HG03039 (cell line): ENCODE data around the gene MYLK3.
"Not testable (repeated sequence)": the region's sequence is repeated elsewhere in the genome, so short reads cannot be mapped to it uniquely, and the experiment has no call there.

ENCODE experiments used
- ATAC-seq: cut with Tn5 transposase; IDR thresholded peaks from one replicate; pipeline ENCODE4 v1.9.1; 2021; ENCODE audit warnings: mild to moderate bottlenecking, moderate library complexity; ENCODE audit not compliant: unreplicated experiment

The MYLK3 gene

DNA sequence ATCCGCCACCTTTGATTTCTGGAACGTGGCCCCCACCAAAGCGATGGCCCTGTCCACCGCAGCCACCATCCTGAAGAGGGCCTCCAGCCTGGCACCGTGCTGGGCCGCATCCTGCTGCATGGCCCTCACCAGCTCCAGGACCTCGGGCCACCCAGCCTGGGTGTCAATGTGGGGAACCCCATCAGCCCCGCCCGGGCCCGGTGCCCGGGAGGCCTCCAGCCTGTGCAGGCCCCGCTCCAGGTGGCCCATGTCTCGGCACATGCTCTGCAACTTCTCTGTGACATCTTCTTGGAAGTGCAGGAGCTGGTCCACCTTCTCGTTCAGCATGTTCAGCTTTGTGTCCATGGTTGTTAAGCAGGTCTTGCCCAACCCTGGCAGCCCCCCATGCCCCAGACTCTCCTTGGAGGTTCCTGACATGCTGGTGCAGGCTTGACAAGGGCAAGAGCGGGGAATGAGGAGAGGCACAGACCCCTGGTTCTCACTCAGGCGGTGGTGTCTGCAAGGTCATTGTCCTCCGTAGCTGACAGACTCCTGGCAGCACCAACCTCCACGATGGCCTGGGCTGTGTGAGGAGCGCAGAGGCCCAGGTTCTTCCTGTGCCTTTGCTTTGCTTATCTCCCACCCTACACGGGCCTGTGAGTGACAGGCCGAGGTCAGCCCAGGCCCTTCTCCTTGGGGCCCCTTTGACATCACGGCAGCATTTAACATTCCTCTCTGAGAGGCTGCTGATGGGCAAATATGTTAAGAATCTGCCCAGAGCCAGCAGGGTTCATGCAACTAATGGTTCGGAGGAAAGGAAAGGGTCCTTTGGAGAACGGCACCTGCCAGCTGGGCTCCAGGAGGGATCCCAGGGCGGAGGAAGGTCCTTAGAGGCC is at the start of gene MYLK3:
Gene MYLK3 (minus strand): TSS at position 568 of the 875 bp plus-strand sequence. CDS start 151 bp downstream, at position 417.
- no peak for ATAC-seq

DNA sequence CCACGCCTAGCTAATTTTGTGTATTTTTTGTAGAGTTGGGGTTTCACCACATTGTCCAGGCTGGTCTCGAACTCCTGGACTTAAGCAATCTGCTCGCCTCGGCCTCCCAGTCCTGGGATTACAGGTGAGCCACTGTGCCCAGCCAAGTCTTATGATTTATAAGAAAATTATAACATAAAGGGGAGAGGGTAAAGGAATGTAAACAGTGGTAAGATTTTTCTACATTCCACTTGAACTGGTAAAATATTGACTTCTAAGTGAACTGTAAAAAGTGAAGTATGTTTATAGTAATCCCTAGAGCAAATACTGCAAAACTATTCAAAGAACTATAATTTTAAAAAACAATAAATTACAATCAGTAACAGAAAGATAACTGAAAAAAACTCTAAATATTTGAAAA is 49.4 kb upstream of the MYLK3 start:
- no peak for ATAC-seq

DNA sequence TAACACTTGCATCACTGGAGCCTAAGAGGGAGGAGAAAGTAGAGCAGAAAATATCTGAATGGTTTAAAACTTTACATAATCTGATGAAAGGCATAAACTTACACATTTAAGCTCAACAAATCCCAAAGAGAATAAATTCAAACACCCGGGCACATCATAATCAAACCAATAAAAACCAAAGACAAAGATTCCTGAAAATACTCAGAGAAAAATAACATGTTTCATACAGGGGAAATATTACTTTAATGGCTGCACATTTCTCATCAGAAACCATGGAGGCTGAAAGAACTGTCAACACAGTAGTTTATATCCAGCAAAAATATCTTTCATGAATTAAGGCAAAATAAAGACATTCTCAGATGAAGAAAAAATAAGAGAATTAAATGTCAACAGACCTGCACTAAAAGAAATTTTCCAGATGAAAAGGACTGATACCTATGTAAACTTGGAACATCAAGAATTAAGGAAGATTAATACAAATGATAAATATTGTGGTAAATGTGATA is 48.7 kb upstream of the MYLK3 start:
- ATAC-seq: no peak

DNA sequence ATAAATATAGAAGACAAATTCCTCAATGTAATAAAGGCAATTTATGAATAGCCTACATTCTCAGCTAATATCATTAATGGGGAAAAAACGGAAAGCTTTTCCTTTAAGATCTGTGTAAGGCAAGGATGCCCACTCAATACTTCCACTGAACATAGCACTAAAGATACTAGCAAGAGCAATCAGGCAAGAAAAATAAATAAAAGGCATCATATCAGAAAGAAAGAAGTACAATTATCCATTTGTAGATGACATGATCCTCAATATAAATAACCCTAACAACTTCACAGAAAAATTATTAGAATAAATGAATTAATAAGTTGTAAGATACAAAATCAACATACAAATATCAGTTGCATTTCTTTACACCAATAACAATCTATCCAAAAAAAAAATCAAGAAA is 45.7 kb upstream of the MYLK3 start:
- ATAC-seq: no peak

DNA sequence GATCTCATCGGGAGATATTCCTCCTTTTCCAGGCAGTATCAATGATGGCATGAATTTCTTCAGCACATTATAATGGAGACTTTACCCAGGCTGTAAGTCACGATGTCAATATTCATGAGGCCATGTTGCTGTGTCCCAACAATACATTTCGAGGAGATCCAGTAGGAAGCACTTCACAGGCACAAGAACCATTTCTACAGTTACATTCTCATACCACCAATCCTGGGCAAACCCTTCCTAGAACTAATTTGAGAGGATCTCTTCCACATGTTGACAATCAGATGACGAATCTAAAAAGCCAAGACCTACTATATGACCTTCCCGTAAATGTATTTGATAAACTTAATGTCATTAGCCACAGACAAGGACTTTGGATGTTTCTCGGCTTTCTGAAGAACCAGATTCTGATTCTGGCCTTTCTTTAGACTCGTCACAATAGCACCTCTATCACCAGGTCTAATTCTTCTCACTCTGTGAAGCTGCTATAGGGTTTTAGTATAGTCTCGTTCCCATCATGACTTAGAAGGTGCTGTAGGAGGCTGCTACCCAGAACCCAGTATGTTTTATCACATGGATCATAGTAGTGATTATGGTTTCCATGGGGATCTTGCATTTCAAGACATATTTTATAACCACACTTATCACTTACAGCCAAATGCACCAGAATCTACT is 42.6 kb upstream of the MYLK3 start:
- ATAC-seq: no peak

DNA sequence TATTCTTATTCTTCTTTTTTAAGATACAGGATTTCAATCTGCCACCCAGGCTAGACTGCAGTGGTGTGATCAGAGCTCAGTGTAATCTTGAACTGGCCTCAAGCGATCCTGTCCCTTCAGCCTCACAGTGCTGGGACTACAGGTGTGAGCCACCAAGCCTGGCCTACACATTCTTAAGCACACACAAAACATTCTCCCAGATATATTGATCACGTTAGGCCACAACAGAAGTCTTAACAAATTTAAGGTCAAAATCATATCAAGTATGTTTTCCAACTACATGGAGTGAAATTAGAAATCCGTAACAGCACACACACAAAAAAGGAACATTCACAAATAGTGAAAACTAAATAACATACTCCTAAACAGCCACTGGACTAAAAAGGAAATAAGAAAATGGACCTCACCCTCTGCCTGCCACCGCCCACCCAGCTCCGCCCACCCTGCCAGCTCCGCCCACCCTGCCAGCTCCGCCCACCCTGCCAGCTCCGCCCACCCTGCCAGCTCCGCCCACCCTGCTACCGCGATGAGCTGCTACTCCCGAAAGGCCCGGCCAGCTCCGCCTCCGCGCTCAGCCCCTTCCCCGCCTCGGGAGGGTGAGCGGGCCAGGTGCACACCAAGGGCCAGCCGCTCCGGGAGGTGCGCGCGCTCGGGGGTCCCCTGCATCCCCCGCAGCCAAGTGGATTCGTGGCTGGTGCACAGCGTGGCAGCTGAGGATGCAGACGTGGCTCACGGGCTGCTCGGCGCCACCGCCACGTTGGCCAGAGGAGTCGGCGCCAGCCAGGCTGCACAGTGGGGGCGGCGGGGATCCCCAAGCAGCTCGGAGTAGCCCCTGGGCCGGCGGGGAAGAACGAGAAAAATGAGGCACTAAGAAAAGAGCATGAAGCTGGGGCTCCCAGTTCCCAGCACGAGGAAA is 41.6 kb upstream of the MYLK3 start:
- ATAC-seq: peak; percentile 86

DNA sequence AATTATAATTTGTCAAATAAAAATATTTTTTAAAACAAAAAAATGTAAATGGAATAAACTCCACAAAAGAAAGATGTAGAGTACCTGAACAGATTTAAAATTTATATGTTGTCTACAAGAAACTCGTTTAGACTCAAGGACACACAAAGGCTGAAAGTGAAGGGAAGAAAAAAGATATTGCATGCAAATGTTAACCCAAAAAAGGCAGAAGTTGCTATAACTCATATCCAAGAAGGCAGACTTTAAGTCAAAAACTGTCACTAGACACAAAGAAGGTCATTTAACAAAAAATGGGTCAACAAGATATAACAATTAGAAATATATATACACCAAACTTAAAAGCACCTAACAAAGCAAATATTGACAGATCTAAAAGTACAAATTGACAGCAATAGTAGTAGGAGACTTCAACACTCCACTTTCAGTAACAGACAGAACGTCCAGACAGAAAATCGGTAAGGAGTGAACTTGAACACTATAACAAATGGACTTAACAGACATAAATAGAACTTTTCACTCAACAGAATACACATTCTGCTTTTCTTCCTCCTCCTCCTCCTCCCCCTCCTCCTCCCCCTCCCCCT is 40.8 kb upstream of the MYLK3 start:
- ATAC-seq: no peak

DNA sequence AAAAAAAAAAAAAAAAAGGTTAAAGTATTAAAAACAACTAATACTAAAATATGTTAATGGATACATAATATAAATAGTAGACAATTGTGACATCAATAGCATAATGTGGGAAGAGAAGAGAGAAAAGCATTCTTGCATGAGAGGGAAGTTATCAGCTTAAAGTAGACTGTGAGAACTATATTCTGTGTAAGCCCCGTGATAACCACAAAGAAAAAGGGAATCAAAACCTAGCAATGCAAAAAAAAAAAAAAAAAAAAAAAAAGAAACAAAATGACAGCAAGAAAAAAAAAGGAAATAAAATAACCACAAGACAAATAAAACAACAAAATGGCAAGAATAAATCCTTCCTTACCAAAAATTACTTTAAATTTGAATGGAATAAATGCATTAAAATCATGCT is 39.8 kb upstream of the MYLK3 start:
- no peak for ATAC-seq

DNA sequence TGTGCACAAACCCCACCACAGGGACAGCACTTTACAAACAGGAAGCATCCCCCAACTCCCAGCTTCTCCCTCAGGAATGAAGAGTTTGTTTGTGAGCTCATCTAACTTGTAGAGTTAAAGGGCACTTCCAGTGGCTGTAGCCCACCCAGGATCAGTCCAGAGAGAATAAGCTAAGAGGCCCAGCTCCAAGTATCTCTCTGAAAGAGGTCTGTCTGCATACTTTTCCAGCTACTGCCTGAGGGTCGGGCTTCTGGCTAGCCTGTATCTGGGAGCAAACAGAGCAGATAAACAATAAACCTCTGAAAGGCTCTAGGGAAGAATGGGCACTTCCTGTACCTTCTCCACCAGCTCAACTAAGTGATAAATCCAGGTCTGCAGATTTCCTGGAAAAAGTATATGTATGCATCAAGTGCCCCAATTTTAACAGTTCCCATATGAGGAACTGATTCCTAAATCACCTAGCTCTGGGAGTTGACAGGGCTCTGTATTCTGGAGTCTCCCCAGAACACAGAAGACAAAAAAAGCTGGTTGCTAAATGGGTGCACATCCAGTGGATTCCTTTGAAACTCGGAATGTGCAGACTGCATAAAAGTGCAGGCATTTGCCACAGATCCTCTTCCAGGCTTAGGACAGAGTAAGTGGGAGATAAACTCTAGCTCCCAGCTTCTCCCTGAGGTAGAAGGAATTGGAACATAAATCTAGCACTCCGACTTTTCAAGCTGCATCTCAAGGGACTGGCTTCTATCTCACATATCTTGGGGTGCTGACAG is 37.1 kb upstream of the MYLK3 start:
- no peak for ATAC-seq

DNA sequence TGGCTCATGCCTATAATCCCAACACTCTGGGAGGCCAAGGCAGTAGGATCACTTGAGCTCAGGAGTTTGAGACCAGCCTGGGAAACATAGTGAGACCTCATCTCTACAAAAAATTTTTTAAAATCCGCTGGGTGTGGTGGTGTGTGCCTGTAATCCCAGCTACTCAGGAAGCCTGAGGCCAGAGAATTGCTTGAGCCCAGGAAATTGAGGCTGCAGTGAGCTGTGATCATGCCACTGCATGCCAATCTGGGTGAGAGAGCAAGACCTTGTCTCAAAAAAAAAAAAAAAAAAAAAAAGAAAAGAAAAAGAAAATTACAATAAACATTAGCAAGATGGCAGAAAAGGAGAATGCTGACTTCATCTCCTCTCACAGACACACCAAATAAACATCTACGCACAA is 36.4 kb upstream of the MYLK3 start:
- ATAC-seq: not testable (repeated sequence)

DNA sequence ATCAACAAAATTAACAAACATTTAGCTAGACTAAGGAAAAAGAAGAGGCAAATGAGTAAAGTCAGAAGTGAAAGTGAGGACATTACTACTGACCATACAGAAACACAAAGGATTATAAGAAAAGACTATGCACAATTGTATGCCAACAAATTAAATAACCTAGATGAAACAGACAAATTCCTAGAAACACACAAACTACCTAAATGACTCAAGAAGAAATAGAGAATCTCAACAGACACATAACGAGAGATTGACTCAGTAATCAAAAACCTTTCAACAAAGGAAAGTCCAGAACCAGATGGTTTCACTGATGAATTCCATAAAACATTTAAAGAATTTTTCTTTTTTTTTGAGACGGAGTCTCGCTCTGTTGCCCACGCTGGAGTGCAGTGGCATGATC is 35.7 kb upstream of the MYLK3 start:
- ATAC-seq: no peak

DNA sequence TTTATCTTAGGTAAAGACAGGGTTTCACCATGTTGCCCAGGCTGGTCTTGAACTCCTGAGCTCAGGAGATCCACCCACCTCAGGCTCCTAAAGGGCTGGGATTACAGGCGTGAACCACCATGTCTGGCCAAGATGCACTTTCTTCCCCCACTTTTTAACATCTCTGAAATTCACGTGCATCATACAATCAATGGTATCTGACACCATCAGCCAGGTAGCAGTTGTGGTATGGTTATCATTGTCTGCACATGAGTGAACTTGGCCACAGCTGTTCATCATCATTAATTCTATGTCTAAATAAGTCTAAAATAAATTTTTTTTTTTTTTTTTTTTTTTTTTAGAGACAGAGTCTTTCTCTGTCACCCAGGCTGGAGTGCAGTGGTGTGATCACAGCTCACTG is 34.2 kb upstream of the MYLK3 start:
- no peak for ATAC-seq

DNA sequence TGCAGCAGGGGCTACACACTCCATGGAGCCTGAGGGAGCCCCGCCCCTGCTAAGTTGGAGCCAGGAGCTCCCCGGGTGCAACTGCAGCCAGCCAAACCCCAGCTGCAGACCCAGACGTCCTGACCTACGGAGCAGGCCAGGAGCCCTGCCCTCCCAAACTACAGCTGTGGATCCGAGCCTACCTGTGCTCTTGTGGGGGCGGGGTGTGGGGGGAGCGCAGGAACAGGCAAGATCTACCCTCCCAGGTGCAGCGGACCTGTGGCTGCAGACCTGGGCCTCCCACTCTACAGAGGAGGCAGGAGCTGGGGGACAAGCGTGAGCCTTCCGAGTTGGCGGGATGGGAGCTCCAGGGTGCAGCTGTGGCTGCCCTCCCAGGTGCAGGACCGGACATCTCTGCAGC is 29.7 kb upstream of the MYLK3 start:
- no peak for ATAC-seq

DNA sequence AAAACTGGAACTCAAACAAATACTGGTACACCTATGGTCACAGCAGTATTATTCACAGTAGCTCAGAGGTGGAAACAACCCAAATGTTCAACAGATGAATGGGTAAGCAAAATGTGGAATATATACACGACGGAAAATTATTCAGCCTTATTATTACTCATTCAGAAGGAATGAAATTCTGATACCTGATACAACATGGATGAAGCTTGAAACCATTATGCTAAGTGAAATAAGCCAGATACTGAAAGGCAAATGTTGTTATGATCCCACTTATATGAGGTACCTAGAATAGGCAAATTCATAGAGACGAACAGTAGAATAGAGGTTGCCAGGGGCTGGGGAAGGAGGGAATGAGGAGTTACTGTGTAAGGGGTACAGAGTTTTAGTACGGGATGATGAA is 27.1 kb upstream of the MYLK3 start:
- ATAC-seq: no peak

DNA sequence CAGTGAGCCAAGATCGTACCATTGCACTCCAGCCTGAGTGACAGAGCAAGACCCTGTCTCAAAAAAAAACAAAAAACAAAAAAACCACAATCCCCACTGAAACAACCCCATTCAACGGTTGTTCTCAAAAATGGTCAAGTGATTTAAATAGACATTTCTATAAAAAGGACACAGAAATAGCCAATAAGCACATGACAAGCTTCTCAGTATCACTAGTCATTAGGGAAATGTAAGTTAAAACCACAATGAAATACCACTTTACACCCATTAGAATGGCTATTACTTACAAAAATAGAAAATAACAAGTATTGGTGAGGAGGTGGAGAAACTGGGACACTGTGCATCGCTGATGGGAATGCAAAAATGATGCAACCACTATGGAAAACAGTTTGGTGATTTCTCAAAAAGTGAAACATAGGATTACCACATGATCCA is 26.6 kb upstream of the MYLK3 start:
- ATAC-seq: peak; percentile 63

DNA sequence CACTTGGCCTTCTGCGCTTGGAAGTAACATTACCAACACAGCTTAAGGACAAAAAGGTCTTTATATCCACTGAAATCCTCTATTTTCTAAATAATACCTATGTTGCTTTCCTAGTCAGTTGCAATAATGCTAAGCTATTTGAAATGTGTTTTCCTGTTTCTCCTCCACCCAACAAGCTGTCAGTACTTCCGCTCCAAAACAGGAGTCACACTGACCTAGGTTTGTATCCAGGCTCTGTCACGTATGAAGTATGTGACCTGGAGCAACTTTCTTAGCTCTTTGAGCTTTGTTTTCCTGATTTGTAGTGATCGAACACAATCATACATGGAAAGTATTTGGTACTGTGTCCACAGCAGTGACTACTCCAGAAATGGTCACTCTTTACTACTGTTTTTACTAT is 24.3 kb upstream of the MYLK3 start:
- ATAC-seq: no peak

DNA sequence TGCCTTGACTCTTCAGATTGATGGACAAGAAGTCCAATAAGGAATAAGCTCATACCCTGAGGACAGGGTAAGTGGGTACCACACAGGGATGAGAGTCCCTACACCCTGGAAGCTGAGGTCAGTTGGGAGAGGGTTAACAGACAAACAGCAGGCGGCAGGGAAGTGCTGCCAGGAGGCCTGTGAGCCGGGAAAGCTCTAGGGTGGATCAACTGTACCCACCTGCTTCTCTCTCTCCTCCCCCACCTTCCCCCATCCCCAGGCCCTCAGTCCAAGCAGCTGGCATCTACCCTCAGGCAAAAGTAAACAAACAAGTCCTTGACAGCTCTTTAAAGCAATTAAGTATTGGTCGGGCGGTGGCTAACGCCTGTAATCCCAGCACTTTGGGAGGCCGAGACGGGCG is 20.7 kb upstream of the MYLK3 start:
- no peak for ATAC-seq

DNA sequence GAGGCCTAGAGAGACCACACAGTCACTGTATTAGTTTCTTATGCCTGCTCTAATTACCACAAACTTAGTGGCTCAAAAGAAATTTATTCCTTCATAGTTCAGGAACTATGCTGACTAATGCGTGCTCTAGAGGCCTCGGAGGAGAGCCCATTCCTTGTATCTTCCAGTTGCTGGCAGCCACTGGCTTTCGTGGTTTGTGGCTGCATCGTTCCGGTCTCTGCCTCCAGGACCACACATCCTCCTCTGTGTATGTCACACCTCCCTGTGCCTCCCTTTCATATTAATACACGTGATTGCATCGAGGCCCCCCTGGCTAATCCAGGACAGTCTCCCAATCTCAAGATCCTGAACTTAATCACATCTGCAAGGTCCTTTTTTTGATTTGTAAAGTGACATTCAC is 16.9 kb upstream of the MYLK3 start:
- no peak for ATAC-seq

DNA sequence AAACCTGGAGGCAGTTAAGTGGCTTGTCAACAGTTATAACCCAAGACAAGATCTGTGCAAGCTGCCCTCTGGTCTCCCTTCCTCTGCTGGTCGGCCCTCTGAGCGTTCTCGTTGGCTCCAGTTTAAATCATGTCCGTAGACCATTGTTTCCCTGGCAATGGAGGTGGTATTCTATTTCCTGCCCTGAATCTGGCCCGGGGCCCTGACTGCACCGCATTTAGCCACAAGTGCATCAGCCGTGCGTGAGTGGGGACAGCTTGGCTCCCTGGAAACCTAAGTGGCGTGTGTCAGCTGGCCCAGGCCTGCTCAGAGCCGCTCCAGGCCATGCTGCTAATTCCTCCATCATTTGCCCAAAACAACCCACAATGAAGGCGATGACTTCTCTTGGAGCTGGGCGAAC is 15.0 kb upstream of the MYLK3 start:
- no peak for ATAC-seq

DNA sequence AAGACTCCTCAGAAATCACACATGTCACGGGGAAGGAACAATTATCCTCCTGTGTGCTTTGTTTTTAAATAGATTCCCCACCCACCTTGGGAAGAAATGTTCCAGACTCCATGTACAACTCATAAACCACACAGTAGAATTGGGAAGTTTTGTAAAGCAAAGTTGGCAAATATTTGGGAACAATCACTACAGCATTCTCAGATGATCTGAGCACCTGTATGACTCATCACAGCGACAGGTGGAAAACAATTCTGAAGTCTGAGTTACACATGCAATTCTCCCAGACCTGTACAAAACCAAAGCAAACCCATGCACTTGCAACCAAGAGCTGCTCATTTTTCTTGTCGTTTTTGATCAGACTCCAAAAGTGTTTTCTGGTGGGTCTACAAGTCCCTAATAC is 14.4 kb upstream of the MYLK3 start:
- ATAC-seq: no peak
